IMR-90 (cell line): ENCODE measurements around the gene MPP4. TPM values are rescaled to one million over a fixed set of nuclear protein-coding genes. Genes with fewer than 3 reads are reported as not detected.

Experiments
- ATAC-seq: fragments of 200-7000 bp; cut with Tn5 transposase; 2 replicates; pipeline ENCODE4 v1.9.1; 2020; ENCODE audit warnings: low read depth, mild to moderate bottlenecking, moderate library complexity
- BruUV-seq: library from RNA; stranded (reverse); fragments of 400-500 nt; replicated peaks from 2 replicates; lab custom pipeline; 2021; lab: Mats Ljungman, UMichigan
- CTCF ChIA-PET: fragments of 300-600 bp; formaldehyde crosslinking; extraction: SDS; loops from one replicate; lab custom pipeline; 2021; ENCODE audit warnings: antibody characterized with exemption; lab: Yijun Ruan, JAX
- POLR2A ChIA-PET: fragments of 300-600 bp; sonication (Branson Sonifier 250); formaldehyde crosslinking; loops from one replicate; lab custom pipeline; 2022; ENCODE audit warnings: antibody characterized with exemption; ENCODE audit not compliant: unreplicated experiment; lab: Charles Lee
- DNase-seq: peaks from one replicate; pipeline ENCODE4 v3.0.0; 2013
- H2AFZ ChIP-seq: replicated peaks from 2 replicates; pipeline ENCODE3; 2013; ENCODE audit warnings: low read length, mild to moderate bottlenecking; ENCODE audit not compliant: poor library complexity
- H2AK5ac ChIP-seq: 2 replicates; pipeline ENCODE4 v1.6.1; 2013; ENCODE audit warnings: low read depth, low read length, inconsistent platforms
- H2AK9ac ChIP-seq: replicated peaks from 2 replicates; pipeline ENCODE3; 2013; ENCODE audit warnings: mild to moderate bottlenecking, low read depth, low read length, moderate library complexity; ENCODE audit not compliant: poor library complexity
- H2BK120ac ChIP-seq: 2 replicates; pipeline ENCODE4 v1.6.1; 2013; ENCODE audit warnings: low read depth, low read length, inconsistent platforms
- H2BK15ac ChIP-seq: 3 replicates; pipeline ENCODE4 v1.6.1; 2013; ENCODE audit warnings: low read depth, low read length, inconsistent platforms
- H2BK20ac ChIP-seq: 2 replicates; pipeline ENCODE4 v1.6.1; 2013; ENCODE audit warnings: low read depth, mild to moderate bottlenecking, inconsistent platforms, low read length, moderate library complexity
- H2BK5ac ChIP-seq: 2 replicates; pipeline ENCODE4 v1.6.1; 2013; ENCODE audit warnings: mild to moderate bottlenecking, low read depth, low read length, inconsistent platforms; ENCODE audit not compliant: poor library complexity, severe bottlenecking
- H3K14ac ChIP-seq: replicated peaks from 2 replicates; pipeline ENCODE4 v1.6.1; 2013; ENCODE audit warnings: low read depth, low read length, inconsistent platforms
- H3K18ac ChIP-seq: 2 replicates; pipeline ENCODE4 v1.6.1; 2013; ENCODE audit warnings: low read depth, low read length, control low read depth
- H3K23ac ChIP-seq: 2 replicates; pipeline ENCODE4 v1.6.1; 2013; ENCODE audit warnings: low read depth, low read length, inconsistent platforms
- H3K27ac ChIP-seq: 2 replicates; pipeline ENCODE4 v1.5.1; 2013; ENCODE audit warnings: mild to moderate bottlenecking, control low read depth, low read length; ENCODE audit not compliant: insufficient read depth
- H3K27me3 ChIP-seq: 2 replicates; pipeline ENCODE4 v1.6.1; 2013; ENCODE audit warnings: low read length; ENCODE audit not compliant: control insufficient read depth, insufficient read depth
- H3K36me3 ChIP-seq: 2 replicates; pipeline ENCODE4 v1.6.1; 2013; ENCODE audit warnings: low read length, mixed read lengths; ENCODE audit not compliant: control insufficient read depth, insufficient read depth
- H3K4ac ChIP-seq: 2 replicates; pipeline ENCODE4 v1.6.1; 2013; ENCODE audit warnings: low read depth, low read length, inconsistent platforms
- H3K4me1 ChIP-seq: 2 replicates; pipeline ENCODE4 v1.6.1; 2013; ENCODE audit warnings: low read length, mixed read lengths; ENCODE audit not compliant: control insufficient read depth, insufficient read depth
- H3K4me2 ChIP-seq: 2 replicates; pipeline ENCODE4 v1.6.1; 2013; ENCODE audit warnings: low read depth, mild to moderate bottlenecking, control low read depth, low read length, moderate library complexity
- H3K4me3 ChIP-seq: 2 replicates; pipeline ENCODE4 v1.5.1; 2013; ENCODE audit warnings: low read depth, mild to moderate bottlenecking, control low read depth, low read length, moderate library complexity; ENCODE audit not compliant: insufficient read depth
- H3K56ac ChIP-seq: 2 replicates; pipeline ENCODE4 v1.6.1; 2013; ENCODE audit warnings: low read length, inconsistent platforms; ENCODE audit not compliant: insufficient read depth; ENCODE audit errors: extremely low read depth
- H3K79me1 ChIP-seq, 2 experiments: 2 replicates each; pipeline ENCODE4 v1.6.1; 2013; ENCODE audit warnings: low read length in 2 of 2, inconsistent platforms in 1 of 2, low read depth in 1 of 2
- H3K9ac ChIP-seq: 2 replicates; pipeline ENCODE4 v1.6.1; 2013; ENCODE audit warnings: low read depth, low read length, control low read depth
- H3K9me1 ChIP-seq: 2 replicates; pipeline ENCODE4 v1.6.1; 2013; ENCODE audit warnings: low read length, inconsistent platforms; ENCODE audit not compliant: insufficient read depth
- H3K9me3 ChIP-seq: 2 replicates; pipeline ENCODE4 v1.6.1; 2013; ENCODE audit warnings: low read length; ENCODE audit not compliant: control insufficient read depth, insufficient read depth
- H4K20me1 ChIP-seq: 2 replicates; pipeline ENCODE4 v1.6.1; 2013; ENCODE audit warnings: low read length, inconsistent platforms; ENCODE audit not compliant: insufficient read depth
- H4K5ac ChIP-seq: 2 replicates; pipeline ENCODE4 v1.6.1; 2013; ENCODE audit warnings: mild to moderate bottlenecking, low read depth, low read length, control low read depth
- H4K8ac ChIP-seq, 2 experiments: 2 replicates each; pipeline ENCODE4 v1.6.1; 2013; ENCODE audit warnings: low read depth in 2 of 2, low read length in 2 of 2, control low read depth in 1 of 2, inconsistent platforms in 1 of 2
- H4K91ac ChIP-seq: 2 replicates; pipeline ENCODE4 v1.6.1; 2013; ENCODE audit warnings: low read depth, low read length, inconsistent platforms; ENCODE audit not compliant: insufficient read depth
- BHLHE40 ChIP-seq: fragments of 150-350 bp; IDR thresholded peaks from 2 replicates; pipeline ENCODE4 v1.6.1; 2016; ENCODE audit warnings: mild to moderate bottlenecking, low read depth, low read length
- CEBPB ChIP-seq: IDR thresholded peaks from 2 replicates; pipeline ENCODE4 v1.6.1; 2012; ENCODE audit warnings: low read depth, low read length, improper control_type of control experiment
- CHD1 ChIP-seq: IDR thresholded peaks from 2 replicates; pipeline ENCODE4 v1.6.1; 2012; ENCODE audit warnings: low read depth, low read length, improper control_type of control experiment
- MAFK ChIP-seq: IDR thresholded peaks from 2 replicates; pipeline ENCODE4 v1.6.1; 2012; ENCODE audit warnings: low read depth, low read length, improper control_type of control experiment
- MAZ ChIP-seq: IDR thresholded peaks from 2 replicates; pipeline ENCODE4 v1.6.1; 2012; ENCODE audit warnings: low read depth, mild to moderate bottlenecking, low read length, improper control_type of control experiment, moderate library complexity, borderline replicate concordance
- MXI1 ChIP-seq: IDR thresholded peaks from 2 replicates; pipeline ENCODE4 v1.6.1; 2012; ENCODE audit warnings: low read depth, mild to moderate bottlenecking, low read length, moderate library complexity, borderline replicate concordance
- NFE2L2 ChIP-seq: fragments of 150-350 bp; IDR thresholded peaks from 2 replicates; pipeline ENCODE4 v1.6.1; 2016; ENCODE audit warnings: low read depth, mild to moderate bottlenecking, low read length
- RAD21 ChIP-seq: IDR thresholded peaks from 2 replicates; pipeline ENCODE4 v1.6.1; 2012; ENCODE audit warnings: low read length, improper control_type of control experiment
- RCOR1 ChIP-seq: IDR thresholded peaks from 2 replicates; pipeline ENCODE4 v1.6.1; 2012; ENCODE audit warnings: mild to moderate bottlenecking, low read length, improper control_type of control experiment; ENCODE audit not compliant: insufficient replicate concordance
- RFX5 ChIP-seq: IDR thresholded peaks from 2 replicates; pipeline ENCODE4 v1.8.0; 2012; ENCODE audit warnings: low read depth, mild to moderate bottlenecking, low read length, moderate library complexity
- WGBS, 2 experiments: methylation state at CpG; one replicate each; pipeline versions ENCODE4 v1.1.5 to v1.1.7; 2013; ENCODE audit warnings: missing lambda C conversion rate in 2 of 2; ENCODE audit not compliant: insufficient read length in 1 of 2; ENCODE audit errors: extremely low coverage in 2 of 2; 5-methylcytosine and 5-hydroxymethylcytosine counted together
- dilution Hi-C: fragments of 300-500 bp; cut with HindIII; formaldehyde crosslinking; loops from one replicate; pipeline ENCODE4 v1.14.3; 2018; ENCODE audit warnings: low sequenced_read_pairs; ENCODE audit not compliant: unreplicated experiment
- in situ Hi-C: fragments of 300-500 bp; cut with MboI; formaldehyde crosslinking; loops from 3 replicates; pipeline ENCODE4 v1.14.3; 2019; ENCODE audit warnings: low sequenced_read_pairs, inconsistent platforms, mixed read lengths
- intact Hi-C: fragments of 100-400 bp; cut with micrococcal nuclease; formaldehyde crosslinking; loops from 2 replicates; pipeline ENCODE4 v1.10.0; 2022
- polyA plus RNA-seq, 3 experiments: library from polyadenylated mRNA; depleted of rRNA; stranded (reverse); fragments of >200 nt; gene quantifications; 2 replicates each; pipeline ENCODE4 v1.2.3, GENCODE V29; 2012; ENCODE audit warnings: low replicate concordance in 1 of 3
- total RNA-seq: library from RNA; depleted of rRNA; stranded (reverse); fragments of >200 nt; gene quantifications from 2 replicates; pipeline ENCODE4 v1.2.3, GENCODE V29; 2012

Gene MPP4
- total and polyA plus RNA-seq, 2 of the 4 experiments (the other 2 are of a cell fraction), result 11.8 to 14.9 TPM

GRCh38 chr2:201701646-201702045 is 3.2 kb upstream of the MPP4 start:
- no peak overlapping the region for H3K4me2 ChIP-seq
- no peaks in the 10 kb centered on the region for H3K27me3 ChIP-seq
- intact Hi-C loops, result loop anchor here (10.0 kb wide), 1 partner anchor 467 kb away; no protein-coding TSS in a partner anchor
- H3K4ac ChIP-seq, result no peak overlapping the region
- no peak for ATAC-seq
- H2BK5ac ChIP-seq, result no peak overlapping the region
- ChIA-PET CTCF (interaction anchor here (1.7 kb wide), 1 partner anchor 8 kb away, joined by 4 read pairs; no protein-coding TSS in a partner anchor), POLR2A (interaction anchor here (0.6 kb wide), 1 partner anchor 122 kb away, joined by 8 read pairs; no protein-coding TSS in a partner anchor)
- no peak overlapping the region for H3K14ac ChIP-seq
- H3K4me1 ChIP-seq, result peaks cover 21% of the 10 kb centered on the region
- H3K4me3 ChIP-seq, result no peak overlapping the region
- TF ChIP-seq CHD1 (no peak), RCOR1 (no peak), MAZ (no peak), RAD21 (no peak), BHLHE40 (no peak), MAFK (no peak), CEBPB (no peak), MXI1 (no peak), RFX5 (no peak), NFE2L2 (no peak)
- H4K8ac ChIP-seq, result no peak overlapping the region
- no peak overlapping the region for H2BK15ac ChIP-seq
- peaks cover 0 to 8% of the 10 kb centered on the region in 2 experiments; a peak in 1 of 4 replicates for H3K79me1 ChIP-seq
- H4K5ac ChIP-seq, result no peak overlapping the region
- H2BK20ac ChIP-seq, result no peak overlapping the region
- H4K20me1 ChIP-seq, result no peaks in the 10 kb centered on the region
- dilution Hi-C loops, result no loop called here
- H3K18ac ChIP-seq, result no peak overlapping the region
- in situ Hi-C loops, result no loop called here
- H3K27ac ChIP-seq, result no peak overlapping the region
- H2BK120ac ChIP-seq, result no peak overlapping the region
- H3K56ac ChIP-seq, result no peak overlapping the region
- no peak for DNase-seq
- no CpG with 5 or more reads among the region's 1 CpG for WGBS, 2 experiments
- H3K36me3 ChIP-seq, result peaks cover 8% of the 10 kb centered on the region
- H3K9ac ChIP-seq, result no peak overlapping the region
- no peaks in the 10 kb centered on the region for H3K9me3 ChIP-seq
- H3K23ac ChIP-seq, result no peak overlapping the region
- H2AFZ ChIP-seq, result no peak overlapping the region
- no peak overlapping the region for H4K91ac ChIP-seq
- BruUV-seq, result no TSS peak
- H2AK9ac ChIP-seq, result no peak overlapping the region
- H2AK5ac ChIP-seq, result no peak overlapping the region
- peaks cover 9% of the 10 kb centered on the region for H3K9me1 ChIP-seq
